Nephron progenitor cell (in vitro differentiated cells): Measurements from ENCODE around the gene B3GLCT.

Source experiments
- DNase-seq: peaks from one replicate; pipeline ENCODE4 v3.0.0; 2021
- H3K27ac Mint-ChIP-seq: 2 replicates; pipeline ENCODE4 v1.8.0; 2021; ENCODE audit warnings: mild to moderate bottlenecking, moderate library complexity, mixed read lengths
- H3K27me3 Mint-ChIP-seq: 2 replicates; pipeline ENCODE4 v1.8.0; 2021; ENCODE audit warnings: mild to moderate bottlenecking, low read depth, mixed read lengths; ENCODE audit not compliant: poor library complexity
- H3K36me3 Mint-ChIP-seq: 2 replicates; pipeline ENCODE4 v1.8.0; 2021; ENCODE audit warnings: low read depth, mixed read lengths
- H3K4me1 Mint-ChIP-seq: 2 replicates; pipeline ENCODE4 v1.8.0; 2021; ENCODE audit warnings: mixed read lengths
- H3K4me3 Mint-ChIP-seq: 2 replicates; pipeline ENCODE4 v1.8.0; 2021; ENCODE audit warnings: mild to moderate bottlenecking, moderate library complexity, mixed read lengths
- H3K9me3 Mint-ChIP-seq: 2 replicates; pipeline ENCODE4 v1.8.0; 2021; ENCODE audit warnings: mild to moderate bottlenecking, moderate library complexity, mixed read lengths
- CTCF ChIP-seq: fragments of 200-600 bp; sonication (generic); IDR thresholded peaks from 2 replicates; pipeline ENCODE4 v1.5.0; 2021; ENCODE audit warnings: antibody characterized with exemption

Gene B3GLCT

DNA sequence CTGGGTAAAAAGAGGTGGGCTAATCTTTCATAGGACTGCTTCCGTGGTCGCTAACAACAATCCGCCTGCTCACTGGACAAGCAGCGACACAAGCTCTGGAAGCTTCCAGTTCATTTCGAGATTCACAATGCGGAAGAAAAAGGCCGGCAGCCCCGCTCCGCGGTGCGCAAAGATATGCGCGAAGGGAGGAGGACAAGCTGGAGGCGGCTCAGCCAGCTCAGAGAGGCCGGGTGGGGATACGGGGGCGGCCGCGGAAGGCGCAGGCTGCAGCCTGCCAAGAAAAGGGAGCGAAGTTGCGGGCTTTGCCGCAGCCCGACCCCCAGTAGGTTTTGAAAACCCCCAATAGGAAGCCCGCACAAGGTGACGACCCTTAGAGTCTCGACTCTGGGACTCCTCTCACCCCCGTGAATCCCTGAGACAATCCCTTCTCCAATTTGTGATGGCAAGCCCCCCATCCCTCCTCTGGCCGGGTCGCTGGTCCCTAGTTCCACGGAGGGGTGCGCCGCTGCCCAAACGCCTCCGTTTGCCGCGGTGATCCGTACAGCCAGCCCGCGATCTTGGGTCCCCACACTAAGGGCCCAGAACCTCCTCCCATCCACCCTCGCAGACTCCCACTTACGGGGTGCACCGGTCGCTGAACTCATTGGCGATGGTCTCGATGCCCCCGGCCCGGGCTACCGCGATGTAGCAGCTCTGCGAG lies 38.8 kb upstream of the B3GLCT start:
- H3K4me3 Mint-ChIP-seq = peak overlapping the region; percentile 94
- H3K9me3 Mint-ChIP-seq = no peaks in the 10 kb centered on the region
- peak; percentile 68 for DNase-seq
- H3K27ac Mint-ChIP-seq = peak overlapping the region; percentile 99
- H3K27me3 Mint-ChIP-seq = no peaks in the 10 kb centered on the region
- no peak for TF ChIP-seq CTCF
- H3K4me1 Mint-ChIP-seq = peaks cover 40% of the 10 kb centered on the region
- H3K36me3 Mint-ChIP-seq = peaks cover 24% of the 10 kb centered on the region

DNA sequence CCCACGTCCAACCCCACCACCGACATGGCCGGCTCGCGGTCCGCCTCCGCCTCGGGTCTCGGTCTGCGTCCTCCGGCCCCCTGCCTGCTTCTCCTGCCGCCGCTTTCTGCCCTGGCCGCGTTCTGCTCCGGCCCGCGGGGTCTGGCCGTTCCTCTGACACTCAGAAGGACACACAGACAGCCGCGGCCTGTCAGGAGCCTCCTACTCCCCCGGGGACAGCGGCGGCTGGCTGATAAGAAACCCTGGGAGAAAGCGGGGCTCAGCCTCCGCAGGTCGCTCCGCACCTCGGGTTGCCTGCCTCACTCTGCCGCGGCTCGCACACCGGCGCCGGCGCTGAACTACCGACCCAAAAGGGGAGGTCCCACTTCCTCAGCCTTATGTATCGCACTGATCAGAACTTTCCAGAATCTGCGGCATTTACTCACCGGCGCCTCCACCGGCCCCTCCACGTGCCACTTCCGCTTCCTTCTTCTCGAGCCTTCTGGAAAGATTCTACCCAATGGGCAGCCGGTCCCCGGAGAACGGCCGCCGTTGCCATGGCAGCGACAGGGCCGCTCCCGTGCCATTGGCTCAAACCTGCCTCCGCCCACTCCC lies 38.1 kb upstream of the B3GLCT start, which contains the start of gene HSPH1:
Gene HSPH1, minus strand, starts transcription at position 348 of the 594 bp plus-strand sequence. Its CDS starts 322 bp downstream, at position 26.
- peak within 1 kb of the TSS; percentile 99 for H3K27ac Mint-ChIP-seq
- H3K9me3 Mint-ChIP-seq = no peaks in the 10 kb centered on the region
- peaks cover 46% of the 10 kb centered on the region for H3K4me1 Mint-ChIP-seq
- no peaks in the 10 kb centered on the region for H3K27me3 Mint-ChIP-seq
- peak within 1 kb of the TSS; percentile 94 for H3K4me3 Mint-ChIP-seq
- H3K36me3 Mint-ChIP-seq = peaks cover 22% of the 10 kb centered on the region
- peak; percentile 97 for DNase-seq
- TF ChIP-seq CTCF = no peak

DNA sequence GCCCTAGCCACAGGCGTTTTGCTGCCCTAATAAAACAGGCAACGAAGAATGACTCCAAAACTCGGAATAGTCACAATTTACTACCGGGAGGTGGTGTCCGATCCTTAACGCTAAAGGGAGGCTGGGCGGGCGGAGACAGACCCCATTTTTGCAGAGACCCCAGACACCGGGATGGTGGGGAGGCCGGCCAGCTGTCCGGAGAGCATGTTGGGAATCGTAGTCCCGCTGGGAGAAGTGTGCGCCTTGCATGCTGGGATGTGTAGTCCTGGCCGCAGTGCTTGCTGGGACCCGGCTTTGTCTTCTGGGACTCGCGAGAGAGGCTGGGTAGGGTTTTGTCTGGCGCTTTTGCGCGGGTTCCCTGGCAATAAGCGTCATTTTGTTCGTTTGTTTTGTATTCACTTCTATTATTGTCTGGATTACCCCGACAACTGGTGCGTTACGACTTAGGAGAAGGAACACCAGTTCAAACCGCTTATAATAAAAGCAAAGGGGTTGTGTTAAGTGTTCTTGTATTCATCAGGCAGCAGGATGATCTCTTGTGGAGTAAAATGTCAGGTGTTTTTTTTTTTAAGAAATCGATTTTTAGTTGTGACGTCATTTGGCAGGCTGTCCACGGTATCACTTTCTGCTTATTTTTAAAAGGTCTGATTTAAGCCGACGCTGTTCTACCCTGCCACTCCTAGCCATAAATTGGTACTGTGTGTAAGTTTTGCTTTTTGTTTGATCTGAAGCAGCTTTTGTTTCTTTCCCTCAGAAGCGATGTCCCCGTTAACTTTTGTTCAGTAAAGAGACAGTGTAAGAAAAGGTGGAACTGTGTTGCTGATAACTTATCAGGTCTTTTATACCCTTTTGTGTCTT lies 37.4 kb upstream of the B3GLCT start:
- TF ChIP-seq CTCF = no peak
- no peaks in the 10 kb centered on the region for H3K27me3 Mint-ChIP-seq

DNA sequence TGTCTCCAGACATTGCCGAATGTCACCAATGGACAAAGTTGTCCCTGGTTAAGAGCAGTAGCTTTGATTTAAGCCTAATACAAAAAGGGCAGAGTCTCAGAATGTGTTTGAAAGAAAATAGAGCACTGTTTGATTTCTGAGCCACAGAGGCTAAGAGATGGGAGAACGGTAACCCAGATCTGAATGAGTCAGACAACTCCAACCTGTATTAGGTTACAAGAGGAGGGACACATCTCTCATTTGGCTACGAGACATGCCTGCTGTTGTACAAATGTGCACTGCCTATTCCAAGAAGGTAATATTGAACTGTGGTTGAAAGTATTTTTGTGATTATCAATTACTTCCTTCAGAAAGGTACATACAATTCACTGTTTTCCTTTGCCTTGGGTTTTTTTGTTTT lies 33.2 kb upstream of the B3GLCT start:
- TF ChIP-seq CTCF = no peak
- Mint-ChIP-seq H3K27ac (no peak overlapping the region), H3K27me3 (no peaks in the 10 kb centered on the region), H3K4me1 (peaks cover 29% of the 10 kb centered on the region), H3K4me3 (no peak overlapping the region), H3K36me3 (no peaks in the 10 kb centered on the region), H3K9me3 (no peaks in the 10 kb centered on the region)
- no peak for DNase-seq

More for the DNA sequence above, 37.4 kb upstream of the B3GLCT start:
- no peaks in the 10 kb centered on the region for H3K9me3 Mint-ChIP-seq
- H3K27ac Mint-ChIP-seq = peak overlapping the region; percentile 99
- DNase-seq = peak; percentile 89
- H3K4me1 Mint-ChIP-seq = peaks cover 46% of the 10 kb centered on the region
- peaks cover 15% of the 10 kb centered on the region for H3K36me3 Mint-ChIP-seq
- peak overlapping the region; percentile 94 for H3K4me3 Mint-ChIP-seq

- no peak overlapping the region for H3K27ac Mint-ChIP-seq
- peaks cover 27% of the 10 kb centered on the region for H3K4me1 Mint-ChIP-seq
- H3K4me3 Mint-ChIP-seq = no peak overlapping the region
- DNase-seq = no peak
- no peak for TF ChIP-seq CTCF
- no peaks in the 10 kb centered on the region for H3K36me3 Mint-ChIP-seq
- no peaks in the 10 kb centered on the region for H3K9me3 Mint-ChIP-seq
- no peaks in the 10 kb centered on the region for H3K27me3 Mint-ChIP-seq
These were observed 32.3 kb upstream of the B3GLCT start for GRCh38 chr13:31167490-31167889.
